ENCODE results near the gene INVS.
"Not testable (repeated sequence)": the region's sequence is repeated elsewhere in the genome, so short reads cannot be mapped to it uniquely, and the experiment has no call there.

Gene INVS

GRCh38 chr9:100117316-100117715, 18.3 kb downstream of the INVS start:
- TF ChIP-seq FOXP2 (optimal IDR thresholded peaks at IDR 0.05; ENCODE audit: control extremely low read depth, extremely low read length, insufficient read depth) (no peak), POLR2AphosphoS5 (IDR thresholded peaks at IDR 0.05; ENCODE audit: borderline replicate concordance, low read depth, low read length) (no peak), EZH2 (IDR thresholded peaks at IDR 0.05) (no peak)
- DNase-seq (ENCODE audit: low read depth, low spot score) = no peak
- H3K36me3 ChIP-seq (ENCODE audit: insufficient read depth, low read length) = peaks cover 6% of the 10 kb centered on the region; the same call in 1 of the 2 replicates
- H3K9me3 ChIP-seq (ENCODE audit: low read depth, low read length) = no peaks in the 10 kb centered on the region
- no peak overlapping the region for H3K27ac ChIP-seq
- H3K9ac ChIP-seq (ENCODE audit: insufficient read length) = no peak overlapping the region
- H3K4me3 ChIP-seq = no peak overlapping the region

- DNase-seq (ENCODE audit: low read depth, low spot score) = no peak
- H3K27ac ChIP-seq = no peak overlapping the region
- no peak overlapping the region for H3K4me3 ChIP-seq
- no peaks in the 10 kb centered on the region for H3K36me3 ChIP-seq (ENCODE audit: insufficient read depth, low read length)
- TF ChIP-seq POLR2AphosphoS5 (IDR thresholded peaks at IDR 0.05; ENCODE audit: borderline replicate concordance, low read depth, low read length) = no peak
- TF ChIP-seq EZH2 (IDR thresholded peaks at IDR 0.05) = no peak
- no peak for TF ChIP-seq FOXP2 (optimal IDR thresholded peaks at IDR 0.05; ENCODE audit: control extremely low read depth, extremely low read length, insufficient read depth)
- no peaks in the 10 kb centered on the region for H3K9me3 ChIP-seq (ENCODE audit: low read depth, low read length)
- no peak overlapping the region for H3K9ac ChIP-seq (ENCODE audit: insufficient read length)
Observed at GRCh38 chr9:100120286-100120685, 21.2 kb downstream of the INVS start.

- H3K27ac ChIP-seq = no peak overlapping the region
- H3K4me3 ChIP-seq = no peak overlapping the region
- no peak overlapping the region for H3K9ac ChIP-seq (ENCODE audit: insufficient read length)
- no peaks in the 10 kb centered on the region for H3K9me3 ChIP-seq (ENCODE audit: low read depth, low read length)
- no peak for DNase-seq (ENCODE audit: low read depth, low spot score)
- TF ChIP-seq POLR2AphosphoS5 (IDR thresholded peaks at IDR 0.05; ENCODE audit: borderline replicate concordance, low read depth, low read length) (no peak), FOXP2 (optimal IDR thresholded peaks at IDR 0.05; ENCODE audit: control extremely low read depth, extremely low read length, insufficient read depth) (no peak)
- peaks cover 5% of the 10 kb centered on the region for H3K36me3 ChIP-seq (ENCODE audit: insufficient read depth, low read length)
Observed at GRCh38 chr9:100125236-100125635, 26.2 kb downstream of the INVS start.

- Histone ChIP-seq H3K36me3 (ENCODE audit: insufficient read depth, low read length) (peaks cover 5% of the 10 kb centered on the region), H3K27ac (no peak overlapping the region), H3K4me3 (no peak overlapping the region), H3K9me3 (ENCODE audit: low read depth, low read length) (no peaks in the 10 kb centered on the region), H3K9ac (ENCODE audit: insufficient read length) (no peak overlapping the region)
- TF ChIP-seq EZH2 (IDR thresholded peaks at IDR 0.05) (no peak), FOXP2 (optimal IDR thresholded peaks at IDR 0.05; ENCODE audit: control extremely low read depth, extremely low read length, insufficient read depth) (no peak), POLR2AphosphoS5 (IDR thresholded peaks at IDR 0.05; ENCODE audit: borderline replicate concordance, low read depth, low read length) (no peak)
- no peak for DNase-seq (ENCODE audit: low read depth, low spot score)
Observed at GRCh38 chr9:100125910-100126309, 26.9 kb downstream of the INVS start.

DNA sequence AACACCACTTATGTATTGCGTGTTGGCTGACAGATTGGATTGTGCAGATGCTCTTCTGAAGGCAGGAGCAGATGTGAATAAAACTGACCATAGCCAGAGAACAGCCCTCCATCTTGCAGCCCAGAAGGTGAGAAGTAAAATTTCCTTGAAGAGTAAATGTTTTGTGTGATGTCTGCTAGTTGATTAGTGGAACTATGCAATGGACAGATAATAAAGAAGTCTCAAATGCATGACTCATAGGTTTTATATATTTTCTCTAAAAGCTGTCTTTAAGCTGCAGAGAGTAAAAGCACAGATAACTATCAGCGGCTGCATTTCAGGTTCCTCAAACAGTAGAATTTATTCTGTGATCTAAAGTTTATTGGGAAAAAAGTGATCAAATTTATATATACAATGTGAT, 27.4 kb downstream of the INVS start:
- DNase-seq (ENCODE audit: low read depth, low spot score) = no peak
- no peak overlapping the region for H3K9ac ChIP-seq (ENCODE audit: insufficient read length)

GRCh38 chr9:100129772-100130171, 30.7 kb downstream of the INVS start:
- TF ChIP-seq POLR2AphosphoS5 (IDR thresholded peaks at IDR 0.05; ENCODE audit: borderline replicate concordance, low read depth, low read length) = no peak
- TF ChIP-seq EZH2 (IDR thresholded peaks at IDR 0.05) = no peak
- TF ChIP-seq FOXP2 (optimal IDR thresholded peaks at IDR 0.05; ENCODE audit: control extremely low read depth, extremely low read length, insufficient read depth) = no peak
- H3K4me3 ChIP-seq = no peak overlapping the region
- no peak overlapping the region for H3K27ac ChIP-seq
- no peak for DNase-seq (ENCODE audit: low read depth, low spot score)
- H3K9ac ChIP-seq (ENCODE audit: insufficient read length) = no peak overlapping the region
- peaks cover 11% of the 10 kb centered on the region for H3K36me3 ChIP-seq (ENCODE audit: insufficient read depth, low read length)
- H3K9me3 ChIP-seq (ENCODE audit: low read depth, low read length) = no peaks in the 10 kb centered on the region

More for the DNA sequence above, 27.4 kb downstream of the INVS start:
- no peaks in the 10 kb centered on the region for H3K9me3 ChIP-seq (ENCODE audit: low read depth, low read length)
- no peak overlapping the region for H3K4me3 ChIP-seq
- no peak overlapping the region for H3K27ac ChIP-seq
- TF ChIP-seq POLR2AphosphoS5 (IDR thresholded peaks at IDR 0.05; ENCODE audit: borderline replicate concordance, low read depth, low read length) (no peak), FOXP2 (optimal IDR thresholded peaks at IDR 0.05; ENCODE audit: control extremely low read depth, extremely low read length, insufficient read depth) (no peak), EZH2 (IDR thresholded peaks at IDR 0.05) (no peak)
- H3K36me3 ChIP-seq (ENCODE audit: insufficient read depth, low read length) = peaks cover 5% of the 10 kb centered on the region

DNA sequence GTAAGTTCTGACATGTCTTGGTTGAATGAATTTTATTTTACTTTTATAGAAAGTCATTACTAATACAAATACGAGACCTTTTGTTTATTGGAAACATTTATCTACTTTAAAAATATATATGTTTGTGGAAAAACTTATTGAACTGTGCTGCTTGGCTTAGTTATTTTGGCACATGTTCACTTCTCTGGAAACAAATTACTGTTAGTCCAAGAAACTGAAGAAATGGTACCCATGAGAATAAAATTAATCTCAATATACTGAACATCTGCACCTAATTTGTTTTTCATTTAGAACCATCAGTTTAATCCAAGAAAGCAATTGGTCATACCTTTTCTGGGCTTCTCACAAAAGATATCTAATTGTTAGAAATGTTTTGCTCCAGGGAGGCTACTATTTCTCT, 32.2 kb downstream of the INVS start:
- TF ChIP-seq FOXP2 (optimal IDR thresholded peaks at IDR 0.05; ENCODE audit: control extremely low read depth, extremely low read length, insufficient read depth) = no peak
- TF ChIP-seq POLR2AphosphoS5 (IDR thresholded peaks at IDR 0.05; ENCODE audit: borderline replicate concordance, low read depth, low read length) = no peak
- no peak for TF ChIP-seq EZH2 (IDR thresholded peaks at IDR 0.05)
- H3K9me3 ChIP-seq (ENCODE audit: low read depth, low read length) = no peaks in the 10 kb centered on the region
- DNase-seq (ENCODE audit: low read depth, low spot score) = no peak
- H3K36me3 ChIP-seq (ENCODE audit: insufficient read depth, low read length) = peaks cover 10% of the 10 kb centered on the region
- H3K27ac ChIP-seq = no peak overlapping the region
- H3K4me3 ChIP-seq = no peak overlapping the region
- no peak overlapping the region for H3K9ac ChIP-seq (ENCODE audit: insufficient read length)

GRCh38 chr9:100131875-100132430, 32.9 kb downstream of the INVS start:
- Histone ChIP-seq H3K4me3 (no peak overlapping the region), H3K36me3 (ENCODE audit: insufficient read depth, low read length) (peaks cover 6% of the 10 kb centered on the region; the same call in 1 of the 2 replicates)
- TF ChIP-seq FOXP2 (optimal IDR thresholded peaks at IDR 0.05; ENCODE audit: control extremely low read depth, extremely low read length, insufficient read depth) = no peak
- TF ChIP-seq EZH2 (IDR thresholded peaks at IDR 0.05) = no peak
- TF ChIP-seq POLR2AphosphoS5 (IDR thresholded peaks at IDR 0.05; ENCODE audit: borderline replicate concordance, low read depth, low read length) = no peak

DNA sequence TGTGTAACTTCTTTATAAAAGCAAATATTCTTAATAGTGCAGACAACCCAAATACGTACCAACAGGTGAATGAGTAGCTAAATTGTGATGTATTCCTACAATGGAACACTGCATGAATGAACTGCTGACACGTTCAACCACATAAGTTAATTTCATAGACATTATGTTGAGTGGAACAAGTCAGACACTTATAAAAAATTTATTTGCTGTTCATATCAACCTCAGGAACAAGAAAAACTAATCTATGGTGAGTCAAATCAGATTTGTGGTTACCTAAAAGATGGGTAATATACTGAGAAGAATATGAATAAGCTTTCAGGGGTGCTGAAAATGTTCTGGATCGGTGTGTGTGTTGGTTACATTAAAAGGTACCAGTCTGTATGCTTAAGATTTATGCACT, 35.7 kb downstream of the INVS start:
- Histone ChIP-seq H3K27ac (no peak overlapping the region), H3K9ac (ENCODE audit: insufficient read length) (no peak overlapping the region), H3K9me3 (ENCODE audit: low read depth, low read length) (no peaks in the 10 kb centered on the region), H3K4me3 (no peak overlapping the region), H3K36me3 (ENCODE audit: insufficient read depth, low read length) (0 out of 2 replicates have a peak, but pooled peaks cover 6% of the 10 kb centered on the region)
- TF ChIP-seq POLR2AphosphoS5 (IDR thresholded peaks at IDR 0.05; ENCODE audit: borderline replicate concordance, low read depth, low read length) (no peak), EZH2 (IDR thresholded peaks at IDR 0.05) (no peak), FOXP2 (optimal IDR thresholded peaks at IDR 0.05; ENCODE audit: control extremely low read depth, extremely low read length, insufficient read depth) (no peak)
- DNase-seq (ENCODE audit: low read depth, low spot score) = no peak

More at GRCh38 chr9:100131875-100132430, 32.9 kb downstream of the INVS start:
- H3K27ac ChIP-seq = no peak overlapping the region
- no peak for DNase-seq (ENCODE audit: low read depth, low spot score)
- no peak overlapping the region for H3K9ac ChIP-seq (ENCODE audit: insufficient read length)
- H3K9me3 ChIP-seq (ENCODE audit: low read depth, low read length) = no peaks in the 10 kb centered on the region

- H3K9ac ChIP-seq (ENCODE audit: insufficient read length); H3K4me3 ChIP-seq; H3K27ac ChIP-seq; H3K9me3 ChIP-seq (ENCODE audit: low read depth, low read length); DNase-seq (ENCODE audit: low read depth, low spot score); H3K36me3 ChIP-seq (ENCODE audit: insufficient read depth, low read length): not testable (repeated sequence)
Observed at GRCh38 chr9:100136799-100137198, 37.8 kb downstream of the INVS start.

- H3K36me3 ChIP-seq (ENCODE audit: insufficient read depth, low read length); DNase-seq (ENCODE audit: low read depth, low spot score); H3K9me3 ChIP-seq (ENCODE audit: low read depth, low read length); H3K4me3 ChIP-seq; H3K9ac ChIP-seq (ENCODE audit: insufficient read length); H3K27ac ChIP-seq: not testable (repeated sequence)
Observed at GRCh38 chr9:100140303-100140702, 41.3 kb downstream of the INVS start.

GRCh38 chr9:100141862-100142261, 42.8 kb downstream of the INVS start:
- not testable (repeated sequence) for H3K9ac ChIP-seq (ENCODE audit: insufficient read length); H3K9me3 ChIP-seq (ENCODE audit: low read depth, low read length); H3K4me3 ChIP-seq; H3K27ac ChIP-seq; H3K36me3 ChIP-seq (ENCODE audit: insufficient read depth, low read length); DNase-seq (ENCODE audit: low read depth, low spot score)
